Left lung (tissue), 10 donors: Measurements from ENCODE around the gene GRID1. TPM values are rescaled to one million over a fixed set of nuclear protein-coding genes. Genes with fewer than 3 reads are reported as not detected.

Experiments
- ATAC-seq: fragments of 200-7000 bp; cut with Tn5 transposase; one replicate; pipeline ENCODE4 v1.9.1; 2020; ENCODE audit warnings: moderate library complexity
- DNase-seq, 4 donors: peaks; one replicate each; pipeline ENCODE4 v3.0.0-alpha.2; 2013 to 2020
- H3K27ac ChIP-seq, 2 donors: fragments of 200-600 bp; sonication (generic) in 1 of 2; one replicate each; pipeline versions ENCODE4 v1.5.0 to v1.8.0; 2020 to 2021
- H3K27me3 ChIP-seq, 2 donors: fragments of 200-600 bp; sonication (generic) in 1 of 2; one replicate each; pipeline versions ENCODE4 v1.5.0 to v1.8.0; 2020 to 2021
- H3K36me3 ChIP-seq, 2 donors: fragments of 200-600 bp; sonication (generic) in 1 of 2; one replicate each; pipeline versions ENCODE4 v1.5.0 to v1.8.0; 2020 to 2021
- H3K4me1 ChIP-seq, 2 donors: fragments of 200-600 bp; one replicate each; pipeline ENCODE4 v1.8.0; 2021
- H3K4me3 ChIP-seq, 2 donors: fragments of 200-600 bp; sonication (generic) in 1 of 2; one replicate each; pipeline versions ENCODE4 v1.5.0 to v1.8.0; 2020 to 2021; ENCODE audit warnings: mild to moderate bottlenecking in 1 of 2
- H3K9me3 ChIP-seq, 2 donors: fragments of 200-600 bp; sonication (generic) in 1 of 2; one replicate each; pipeline versions ENCODE4 v1.5.0 to v1.8.0; 2020 to 2021
- intact Hi-C, 2 donors: fragments of 100-400 bp; cut with DNase I; formaldehyde crosslinking; loops; one replicate each; pipeline versions ENCODE4 v1.11.2 to v1.14.2; 2022
- polyA plus RNA-seq, 6 donors: library from polyadenylated mRNA; unstranded; fragments of 120-200 nt; gene quantifications; one replicate each; pipeline ENCODE4 v1.2.1, GENCODE V29; 2013; ENCODE audit not compliant: insufficient read length in 6 of 6
- total RNA-seq, 2 donors: library from RNA; stranded (reverse); fragmentation: NEBNext Ultra II Directional; extraction: Animal tissue kit (Norgen Biotek cat#: 25700); gene quantifications; one replicate each; pipeline ENCODE4 v1.2.1, GENCODE V29; 2021
- TF ChIP-seq, protein P1 (sequence below), 2 donors: fragments of 200-600 bp; sonication (generic) in 1 of 2; IDR thresholded peaks; one replicate each; pipeline versions ENCODE4 v1.5.0 to v1.8.0; 2021; ENCODE audit warnings: antibody characterized with exemption in 2 of 2
- donor health status: DM: no; HTN: yes; CAD: no.
- donor health status: DM: no; HTN: no; CAD: no.

GRID1 gene
- total and polyA plus RNA-seq, 8 donors = 0.81 to 2.6 (median 1.2) TPM

DNA sequence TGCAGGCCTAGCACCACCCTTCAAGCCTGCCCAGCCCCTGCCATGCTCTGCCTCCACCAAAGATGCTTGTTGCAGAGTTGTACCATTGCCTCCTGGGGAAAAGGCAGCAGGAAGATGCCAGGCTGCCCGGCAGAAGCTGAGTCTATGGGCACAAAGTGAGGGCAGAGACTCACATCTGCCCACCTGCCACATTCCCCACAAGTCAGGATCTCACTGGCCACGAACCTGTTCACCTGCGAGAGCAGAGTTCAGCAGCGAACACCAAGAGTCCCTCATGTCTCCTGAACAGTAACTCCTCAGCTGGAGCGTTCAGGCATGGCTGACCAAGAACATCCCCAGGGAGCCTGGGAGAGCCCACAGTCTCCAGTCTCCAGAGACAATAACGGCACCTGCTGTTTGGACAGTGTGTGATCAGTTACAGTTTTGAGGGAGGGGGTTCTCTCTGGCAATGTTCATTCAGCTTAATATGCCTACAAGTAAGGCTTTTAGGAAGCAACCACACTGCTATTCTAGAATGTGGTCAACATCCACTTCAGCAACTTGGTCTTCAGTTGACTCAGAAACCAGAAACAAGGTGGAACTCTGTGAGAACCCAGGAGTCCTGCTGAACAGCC is 78.5 kb downstream of the GRID1 start:
- Histone ChIP-seq H3K27me3 (no peaks in the 10 kb centered on the region), H3K27ac (no peak overlapping the region), H3K36me3 (no peaks in the 10 kb centered on the region), H3K9me3 (no peaks in the 10 kb centered on the region), H3K4me1 (no peaks in the 10 kb centered on the region), H3K4me3 (no peak overlapping the region)
- no peak for ATAC-seq
- TF ChIP-seq, protein P1, sequence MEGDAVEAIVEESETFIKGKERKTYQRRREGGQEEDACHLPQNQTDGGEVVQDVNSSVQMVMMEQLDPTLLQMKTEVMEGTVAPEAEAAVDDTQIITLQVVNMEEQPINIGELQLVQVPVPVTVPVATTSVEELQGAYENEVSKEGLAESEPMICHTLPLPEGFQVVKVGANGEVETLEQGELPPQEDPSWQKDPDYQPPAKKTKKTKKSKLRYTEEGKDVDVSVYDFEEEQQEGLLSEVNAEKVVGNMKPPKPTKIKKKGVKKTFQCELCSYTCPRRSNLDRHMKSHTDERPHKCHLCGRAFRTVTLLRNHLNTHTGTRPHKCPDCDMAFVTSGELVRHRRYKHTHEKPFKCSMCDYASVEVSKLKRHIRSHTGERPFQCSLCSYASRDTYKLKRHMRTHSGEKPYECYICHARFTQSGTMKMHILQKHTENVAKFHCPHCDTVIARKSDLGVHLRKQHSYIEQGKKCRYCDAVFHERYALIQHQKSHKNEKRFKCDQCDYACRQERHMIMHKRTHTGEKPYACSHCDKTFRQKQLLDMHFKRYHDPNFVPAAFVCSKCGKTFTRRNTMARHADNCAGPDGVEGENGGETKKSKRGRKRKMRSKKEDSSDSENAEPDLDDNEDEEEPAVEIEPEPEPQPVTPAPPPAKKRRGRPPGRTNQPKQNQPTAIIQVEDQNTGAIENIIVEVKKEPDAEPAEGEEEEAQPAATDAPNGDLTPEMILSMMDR (IDR thresholded peaks at IDR 0.05) = no peak
- DNase-seq = no peak
- intact Hi-C loops = no loop called here

DNA sequence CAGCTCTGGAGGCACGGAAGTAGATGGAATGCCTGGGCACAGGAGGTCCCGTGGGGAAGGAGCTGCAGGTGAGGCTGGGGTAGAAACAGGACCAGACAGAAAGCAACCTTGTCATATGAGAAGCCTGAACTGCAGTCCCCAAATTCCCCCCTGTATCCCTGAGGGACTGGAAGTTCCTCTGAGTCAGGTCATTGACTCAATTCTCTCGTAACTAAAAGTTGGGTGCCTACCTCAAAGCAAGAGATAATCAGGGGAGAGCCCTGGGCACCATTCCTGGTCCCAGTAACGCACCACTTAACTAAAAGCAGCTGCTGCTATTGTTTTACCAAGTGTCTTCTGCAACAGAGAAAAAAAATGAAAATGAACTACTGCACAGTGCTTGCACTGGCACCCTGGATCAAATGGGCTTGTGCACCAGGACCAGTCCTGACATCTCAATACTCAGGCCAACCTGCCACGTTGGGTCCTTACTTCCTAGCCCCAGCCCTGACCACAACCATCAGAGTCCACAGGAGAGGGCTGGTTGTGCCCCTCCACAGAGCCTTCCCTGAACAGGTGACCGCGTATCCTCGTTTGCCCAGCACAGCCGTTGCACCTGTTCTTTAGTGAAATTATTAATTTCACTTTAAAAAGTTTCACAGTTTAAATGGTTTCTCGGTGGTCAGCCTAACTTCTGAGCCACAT is 79.3 kb downstream of the GRID1 start:
- TF ChIP-seq, protein P1 (IDR thresholded peaks at IDR 0.05) = no peak
- Histone ChIP-seq H3K9me3 (no peaks in the 10 kb centered on the region), H3K36me3 (no peaks in the 10 kb centered on the region), H3K27me3 (no peaks in the 10 kb centered on the region), H3K4me1 (no peaks in the 10 kb centered on the region), H3K4me3 (no peak overlapping the region), H3K27ac (no peak overlapping the region)
- ATAC-seq (no peak), DNase-seq (no peak)
- intact Hi-C loops = no loop called here

DNA sequence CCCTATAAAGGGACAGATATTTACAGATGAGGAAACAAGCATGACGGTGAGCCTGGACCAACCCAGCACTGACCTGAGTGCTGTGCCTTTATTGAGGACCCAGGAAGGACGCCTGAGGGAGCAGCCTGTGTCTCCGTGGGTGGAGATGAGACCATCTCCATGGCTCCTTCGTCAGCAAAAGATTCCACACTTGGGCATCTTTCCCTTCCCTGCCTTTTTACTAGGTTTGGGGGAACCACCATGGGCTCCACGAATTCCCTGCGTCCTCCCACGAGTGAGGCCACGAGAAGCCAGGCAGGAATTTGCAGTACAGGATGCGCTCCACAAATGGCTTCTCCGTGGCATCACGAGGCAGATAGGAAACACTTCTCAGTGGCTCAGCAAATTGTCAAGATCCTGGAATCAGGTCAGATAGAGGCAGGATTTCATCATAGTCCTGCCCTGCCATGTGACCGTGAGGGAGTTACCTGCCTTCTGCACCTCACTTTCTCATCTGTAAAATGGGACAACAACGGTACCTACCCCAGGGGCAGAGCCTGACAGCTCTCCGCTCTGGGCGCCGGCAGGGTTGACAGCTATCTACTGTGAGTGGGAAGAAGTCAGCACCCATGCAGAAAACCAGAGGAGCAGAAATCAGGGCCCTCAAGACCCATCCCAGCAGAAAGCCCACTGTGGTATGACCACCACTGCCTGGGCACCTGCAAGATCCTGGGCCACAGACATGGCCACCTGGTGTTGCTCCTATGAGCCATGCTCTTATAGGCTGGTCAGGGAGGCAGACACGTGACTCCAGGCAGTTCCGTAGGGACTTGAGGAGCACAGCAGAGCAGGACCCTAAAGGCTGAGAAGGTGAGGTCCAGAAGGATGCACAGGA is 80.1 kb downstream of the GRID1 start:
- intact Hi-C loops = no loop called here
- no peak overlapping the region for H3K27ac ChIP-seq
- TF ChIP-seq, protein P1 (IDR thresholded peaks at IDR 0.05) = no peak
- H3K36me3 ChIP-seq = no peaks in the 10 kb centered on the region
- H3K4me1 ChIP-seq = no peaks in the 10 kb centered on the region
- DNase-seq (no peak), ATAC-seq (no peak)
- H3K27me3 ChIP-seq = no peaks in the 10 kb centered on the region
- no peaks in the 10 kb centered on the region for H3K9me3 ChIP-seq
- no peak overlapping the region for H3K4me3 ChIP-seq

DNA sequence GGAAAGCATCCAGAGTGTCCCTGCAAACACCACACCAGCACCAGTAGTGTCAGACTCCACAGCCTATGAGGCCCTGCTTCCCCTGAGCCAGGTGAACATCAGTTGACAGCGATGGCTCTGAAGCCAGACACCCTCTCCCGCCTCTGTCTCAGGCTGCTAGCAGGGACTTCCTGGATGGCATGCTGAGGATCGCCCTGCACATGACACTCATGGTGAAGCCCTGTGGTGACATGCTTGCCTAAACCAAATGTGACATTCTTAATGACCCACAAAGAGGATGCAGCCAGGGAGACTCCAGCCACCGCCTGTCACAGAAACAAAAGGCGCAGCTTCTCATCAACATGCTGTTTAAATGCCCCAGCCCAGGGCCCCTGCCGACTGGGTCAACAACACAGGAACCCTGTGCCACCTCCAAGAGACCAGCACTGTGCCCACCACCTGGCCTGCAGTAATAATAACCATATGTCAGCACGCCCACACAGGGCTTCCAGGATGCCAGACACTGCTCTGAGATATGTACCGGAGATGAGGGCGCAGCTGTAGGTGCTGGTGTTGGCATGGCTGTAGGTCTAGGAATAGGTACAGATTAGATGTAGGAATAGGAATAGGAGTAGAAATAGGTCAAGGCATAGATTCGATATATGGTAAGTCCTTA is 81.3 kb downstream of the GRID1 start:
- TF ChIP-seq, protein P1 (IDR thresholded peaks at IDR 0.05) = no peak
- intact Hi-C loops = no loop called here
- peaks cover 0 to 1% of the 10 kb centered on the region in 2 donors for H3K9me3 ChIP-seq

More for the DNA sequence above, 81.3 kb downstream of the GRID1 start:
- DNase-seq (no peak), ATAC-seq (no peak)
- Histone ChIP-seq H3K27ac (no peak overlapping the region), H3K4me1 (no peaks in the 10 kb centered on the region), H3K36me3 (no peaks in the 10 kb centered on the region), H3K4me3 (no peak overlapping the region), H3K27me3 (no peaks in the 10 kb centered on the region)
